ENCODE data around the gene PGBD5.

Gene PGBD5

GRCh38 chr1:230352537-230352936 lies 73.6 kb downstream of the PGBD5 start:
- no peak for DNase-seq (ENCODE audit: insufficient read length, low spot score)
- no peak for FAIRE-seq

GRCh38 chr1:230351983-230352382 lies 74.1 kb downstream of the PGBD5 start:
- DNase-seq (ENCODE audit: insufficient read length, low spot score): no peak
- no peak for FAIRE-seq

GRCh38 chr1:230351514-230351913 lies 74.6 kb downstream of the PGBD5 start:
- DNase-seq (ENCODE audit: insufficient read length, low spot score) (no peak), FAIRE-seq (no peak)

- FAIRE-seq: no peak
- DNase-seq (ENCODE audit: insufficient read length, low spot score): no peak
Observed at GRCh38 chr1:230350208-230350921, 75.8 kb downstream of the PGBD5 start.

- FAIRE-seq: no peak
- no peak for DNase-seq (ENCODE audit: insufficient read length, low spot score)
Observed at GRCh38 chr1:230349020-230349393, 77.1 kb downstream of the PGBD5 start.

GRCh38 chr1:230348386-230349019 lies 77.6 kb downstream of the PGBD5 start:
- no peak for FAIRE-seq
- DNase-seq (ENCODE audit: insufficient read length, low spot score): no peak

- FAIRE-seq (no peak), DNase-seq (ENCODE audit: insufficient read length, low spot score) (no peak)
Observed at GRCh38 chr1:230347896-230348295, 78.2 kb downstream of the PGBD5 start.

- FAIRE-seq: no peak
- no peak for DNase-seq (ENCODE audit: insufficient read length, low spot score)
Observed at GRCh38 chr1:230345139-230345885, 80.8 kb downstream of the PGBD5 start.

- DNase-seq (ENCODE audit: insufficient read length, low spot score) (no peak), FAIRE-seq (no peak)
Observed at GRCh38 chr1:230342699-230343098, 83.4 kb downstream of the PGBD5 start.

- DNase-seq (ENCODE audit: insufficient read length, low spot score) (no peak), FAIRE-seq (no peak)
Observed at GRCh38 chr1:230342019-230342418, 84.1 kb downstream of the PGBD5 start.

GRCh38 chr1:230341162-230341546 lies 85.0 kb downstream of the PGBD5 start:
- DNase-seq (ENCODE audit: insufficient read length, low spot score) (no peak), FAIRE-seq (no peak)

- FAIRE-seq: no peak
- DNase-seq (ENCODE audit: insufficient read length, low spot score): no peak
Observed at GRCh38 chr1:230340526-230341161, 85.5 kb downstream of the PGBD5 start.

GRCh38 chr1:230339033-230339432 lies 87.1 kb downstream of the PGBD5 start:
- FAIRE-seq: no peak
- no peak for DNase-seq (ENCODE audit: insufficient read length, low spot score)

GRCh38 chr1:230337266-230337665 lies 88.9 kb downstream of the PGBD5 start:
- FAIRE-seq: no peak
- no peak for DNase-seq (ENCODE audit: insufficient read length, low spot score)

- FAIRE-seq (no peak), DNase-seq (ENCODE audit: insufficient read length, low spot score) (no peak)
Observed at GRCh38 chr1:230335861-230336522, 90.1 kb downstream of the PGBD5 start.

GRCh38 chr1:230334447-230334837 lies 91.7 kb downstream of the PGBD5 start:
- DNase-seq (ENCODE audit: insufficient read length, low spot score) (no peak), FAIRE-seq (no peak)

GRCh38 chr1:230333590-230334446 lies 92.3 kb downstream of the PGBD5 start:
- DNase-seq (ENCODE audit: insufficient read length, low spot score): no peak
- no peak for FAIRE-seq

GRCh38 chr1:230332575-230333066 lies 93.5 kb downstream of the PGBD5 start:
- FAIRE-seq (no peak), DNase-seq (ENCODE audit: insufficient read length, low spot score) (no peak)

GRCh38 chr1:230332061-230332460 lies 94.1 kb downstream of the PGBD5 start:
- no peak for FAIRE-seq
- no peak for DNase-seq (ENCODE audit: insufficient read length, low spot score)

GRCh38 chr1:230330157-230330556 lies 96.0 kb downstream of the PGBD5 start:
- no peak for FAIRE-seq
- no peak for DNase-seq (ENCODE audit: insufficient read length, low spot score)

Measured in GM19239 (cell line).